MM.1S (cell line): Measurements from ENCODE around the gene WDR70.
"Not testable (repeated sequence)": the region's sequence is repeated elsewhere in the genome, so short reads cannot be mapped to it uniquely, and the experiment has no call there.

ENCODE experiments used
- DNase-seq: peaks from one replicate; pipeline ENCODE4 v3.0.0-alpha.2; 2015
- H2AFZ ChIP-seq: fragments of 300-600 bp; sonication (generic); 2 replicates; pipeline ENCODE4 v1.6.0; 2016; ENCODE audit warnings: antibody characterized with exemption, low read length
- H3F3A ChIP-seq: fragments of 300-600 bp; sonication (generic); 2 replicates; pipeline ENCODE4 v1.6.1; 2016; ENCODE audit warnings: mild to moderate bottlenecking, antibody characterized with exemption, low read length, moderate library complexity, mixed read lengths; ENCODE audit not compliant: insufficient read depth
- H3K27ac ChIP-seq: fragments of 300-600 bp; sonication (generic); 2 replicates; pipeline ENCODE4 v1.5.1; 2016; ENCODE audit warnings: mild to moderate bottlenecking, low read length
- H3K27me3 ChIP-seq: fragments of 300-600 bp; sonication (generic); replicated peaks from 2 replicates; pipeline ENCODE4 v1.6.0; 2016; ENCODE audit warnings: low read length; ENCODE audit not compliant: insufficient read depth
- H3K36me3 ChIP-seq: fragments of 300-600 bp; sonication (generic); replicated peaks from 2 replicates; pipeline ENCODE4 v1.6.1; 2016; ENCODE audit warnings: mild to moderate bottlenecking, low read length, mixed read lengths; ENCODE audit not compliant: insufficient read depth
- H3K4me1 ChIP-seq: fragments of 300-600 bp; sonication (generic); 2 replicates; pipeline ENCODE4 v1.6.1; 2016; ENCODE audit warnings: low read length, mixed read lengths
- H3K4me2 ChIP-seq: fragments of 300-600 bp; sonication (generic); 2 replicates; pipeline ENCODE4 v1.6.0; 2016; ENCODE audit warnings: low read depth, low read length
- H3K4me3 ChIP-seq: fragments of 300-600 bp; sonication (generic); 2 replicates; pipeline ENCODE4 v1.5.1; 2016; ENCODE audit warnings: low read length, mixed read lengths
- H3K79me2 ChIP-seq: fragments of 300-600 bp; sonication (generic); 2 replicates; pipeline ENCODE4 v1.6.1; 2016; ENCODE audit warnings: mixed run types, low read length, mixed read lengths
- H3K9ac ChIP-seq: fragments of 300-600 bp; sonication (generic); 2 replicates; pipeline ENCODE4 v1.6.1; 2016; ENCODE audit warnings: low read length, mixed read lengths
- H3K9me2 ChIP-seq: fragments of 300-600 bp; sonication (generic); replicated peaks from 2 replicates; pipeline ENCODE4 v1.6.1; 2016; ENCODE audit warnings: mild to moderate bottlenecking, low read length, mixed read lengths; ENCODE audit not compliant: insufficient read depth
- H3K9me3 ChIP-seq: fragments of 300-600 bp; sonication (generic); replicated peaks from 2 replicates; pipeline ENCODE4 v1.6.1; 2016; ENCODE audit warnings: mild to moderate bottlenecking, low read length, mixed read lengths; ENCODE audit not compliant: insufficient read depth
- H4K20me1 ChIP-seq: fragments of 300-600 bp; sonication (generic); 2 replicates; pipeline ENCODE4 v1.6.1; 2016; ENCODE audit warnings: mild to moderate bottlenecking, low read length, moderate library complexity, mixed read lengths; ENCODE audit not compliant: insufficient read depth
- EZH2 ChIP-seq: fragments of 300-600 bp; sonication (generic); optimal IDR thresholded peaks from 2 replicates; pipeline ENCODE3; 2017; ENCODE audit warnings: low read depth, mild to moderate bottlenecking, antibody characterized with exemption, low read length, mixed read lengths
- EZH2phosphoT487 ChIP-seq: fragments of 300-600 bp; sonication (generic); IDR thresholded peaks from 2 replicates; pipeline ENCODE4 v1.6.1; 2018; ENCODE audit warnings: antibody characterized with exemption, low read length
- TF ChIP-seq, protein P1 (sequence below): fragments of 300-600 bp; sonication (generic); IDR thresholded peaks from 2 replicates; pipeline ENCODE4 v1.5.1; 2016; ENCODE audit warnings: antibody characterized with exemption, low read length, mixed read lengths

WDR70 gene

DNA sequence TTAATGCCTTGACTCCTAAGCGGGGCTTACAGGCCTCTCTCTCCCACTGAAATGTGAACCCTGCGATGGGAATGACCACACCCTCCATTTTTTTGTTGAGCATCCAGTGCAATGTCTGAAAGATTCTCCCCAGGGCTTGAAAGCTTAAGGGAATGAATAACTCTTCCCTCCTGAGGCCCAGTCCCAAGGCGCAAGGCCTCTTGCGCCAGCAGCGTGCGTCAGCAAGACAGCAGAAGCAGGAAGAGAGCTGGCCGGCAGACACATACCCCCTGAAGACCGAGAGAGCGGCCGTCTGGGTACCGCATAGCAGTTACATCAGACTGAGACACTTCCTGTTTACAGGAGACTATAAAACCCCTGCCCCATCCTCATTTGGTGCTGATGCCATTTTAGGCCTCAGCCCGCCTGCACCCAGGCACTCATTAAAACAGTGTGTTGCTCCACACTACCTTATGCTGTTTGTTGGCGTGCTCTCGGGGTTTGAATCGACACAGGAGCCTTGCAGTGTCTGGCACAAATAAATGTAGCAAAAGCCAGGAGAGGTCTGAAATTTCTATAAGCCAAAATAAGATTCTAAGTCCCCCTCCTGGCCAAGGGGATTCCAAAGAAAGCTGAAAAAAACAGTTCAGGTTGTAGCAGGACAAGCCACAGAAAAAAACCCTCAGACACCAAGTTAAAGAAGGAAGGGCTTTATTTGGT is 398.5 kb downstream of the WDR70 start:
- Histone ChIP-seq H3K4me1 (no peaks in the 10 kb centered on the region), H3K27me3 (no peaks in the 10 kb centered on the region), H3K4me2 (no peak overlapping the region), H3K27ac (no peak overlapping the region), H3K36me3 (no peaks in the 10 kb centered on the region), H3K4me3 (no peak overlapping the region), H3K79me2 (no peaks in the 10 kb centered on the region), H3K9me2 (no peaks in the 10 kb centered on the region), H4K20me1 (no peaks in the 10 kb centered on the region), H3F3A (no peaks in the 10 kb centered on the region), H3K9me3 (no peaks in the 10 kb centered on the region), H2AFZ (no peak overlapping the region), H3K9ac (no peak overlapping the region)
- TF ChIP-seq EZH2phosphoT487, result no peak
- TF ChIP-seq, protein P1, sequence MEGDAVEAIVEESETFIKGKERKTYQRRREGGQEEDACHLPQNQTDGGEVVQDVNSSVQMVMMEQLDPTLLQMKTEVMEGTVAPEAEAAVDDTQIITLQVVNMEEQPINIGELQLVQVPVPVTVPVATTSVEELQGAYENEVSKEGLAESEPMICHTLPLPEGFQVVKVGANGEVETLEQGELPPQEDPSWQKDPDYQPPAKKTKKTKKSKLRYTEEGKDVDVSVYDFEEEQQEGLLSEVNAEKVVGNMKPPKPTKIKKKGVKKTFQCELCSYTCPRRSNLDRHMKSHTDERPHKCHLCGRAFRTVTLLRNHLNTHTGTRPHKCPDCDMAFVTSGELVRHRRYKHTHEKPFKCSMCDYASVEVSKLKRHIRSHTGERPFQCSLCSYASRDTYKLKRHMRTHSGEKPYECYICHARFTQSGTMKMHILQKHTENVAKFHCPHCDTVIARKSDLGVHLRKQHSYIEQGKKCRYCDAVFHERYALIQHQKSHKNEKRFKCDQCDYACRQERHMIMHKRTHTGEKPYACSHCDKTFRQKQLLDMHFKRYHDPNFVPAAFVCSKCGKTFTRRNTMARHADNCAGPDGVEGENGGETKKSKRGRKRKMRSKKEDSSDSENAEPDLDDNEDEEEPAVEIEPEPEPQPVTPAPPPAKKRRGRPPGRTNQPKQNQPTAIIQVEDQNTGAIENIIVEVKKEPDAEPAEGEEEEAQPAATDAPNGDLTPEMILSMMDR, result no peak
- no peak for TF ChIP-seq EZH2
- no peak for DNase-seq

DNA sequence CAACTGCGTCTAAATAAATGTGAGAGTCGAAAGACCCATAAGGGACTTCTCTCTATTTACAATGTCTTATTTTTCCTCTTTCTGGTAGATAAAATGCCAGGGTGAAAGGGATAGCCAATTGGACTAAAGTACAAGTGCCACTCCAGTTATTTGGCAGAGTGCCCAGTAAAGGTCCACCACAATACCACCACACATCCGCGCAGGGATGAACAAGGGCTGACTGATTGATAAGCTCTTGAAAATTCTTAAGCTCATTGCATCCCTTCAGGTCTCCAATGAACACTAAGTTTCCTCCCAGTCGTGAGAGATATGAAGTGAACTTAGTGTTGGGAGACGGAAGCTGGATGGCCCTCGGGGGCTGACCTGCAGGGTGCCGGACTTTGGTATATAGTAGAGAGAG is 402.3 kb downstream of the WDR70 start:
- H3K9me3 ChIP-seq, DNase-seq, H3K27ac ChIP-seq, H3K4me1 ChIP-seq, H3F3A ChIP-seq, H3K27me3 ChIP-seq, H2AFZ ChIP-seq, H3K79me2 ChIP-seq, H3K4me2 ChIP-seq, H3K9ac ChIP-seq, H3K9me2 ChIP-seq, H4K20me1 ChIP-seq, H3K4me3 ChIP-seq, H3K36me3 ChIP-seq: not testable (repeated sequence)

DNA sequence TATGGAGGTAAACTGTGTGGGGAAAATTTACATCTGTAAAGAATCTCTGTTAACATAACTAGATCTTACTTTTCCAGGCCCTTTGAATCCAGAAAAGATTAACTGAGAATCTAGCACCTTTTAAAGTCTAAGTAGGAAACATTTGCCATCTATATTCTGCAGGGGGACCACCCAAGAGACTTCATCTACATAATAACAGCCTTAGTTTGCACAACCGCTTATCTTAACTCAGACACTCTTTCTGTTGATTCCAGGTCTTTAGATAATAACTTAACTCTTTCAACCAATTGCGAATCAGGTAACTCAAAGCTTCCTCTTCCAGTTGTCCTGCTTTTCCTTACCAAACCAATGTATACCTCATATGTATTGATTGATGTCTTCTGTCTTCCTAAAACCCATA is 407.3 kb downstream of the WDR70 start:
- Histone ChIP-seq H3K79me2 (no peaks in the 10 kb centered on the region), H3K9ac (no peak overlapping the region), H3K4me1 (no peaks in the 10 kb centered on the region), H3K27me3 (no peaks in the 10 kb centered on the region), H2AFZ (no peak overlapping the region), H3K9me3 (no peaks in the 10 kb centered on the region), H3K4me2 (no peak overlapping the region), H3F3A (no peaks in the 10 kb centered on the region), H3K4me3 (no peak overlapping the region), H3K36me3 (no peaks in the 10 kb centered on the region), H4K20me1 (no peaks in the 10 kb centered on the region), H3K9me2 (no peaks in the 10 kb centered on the region), H3K27ac (no peak overlapping the region)
- TF ChIP-seq EZH2 (no peak), EZH2phosphoT487 (no peak)
- TF ChIP-seq, protein P1, result no peak
- DNase-seq, result no peak

DNA sequence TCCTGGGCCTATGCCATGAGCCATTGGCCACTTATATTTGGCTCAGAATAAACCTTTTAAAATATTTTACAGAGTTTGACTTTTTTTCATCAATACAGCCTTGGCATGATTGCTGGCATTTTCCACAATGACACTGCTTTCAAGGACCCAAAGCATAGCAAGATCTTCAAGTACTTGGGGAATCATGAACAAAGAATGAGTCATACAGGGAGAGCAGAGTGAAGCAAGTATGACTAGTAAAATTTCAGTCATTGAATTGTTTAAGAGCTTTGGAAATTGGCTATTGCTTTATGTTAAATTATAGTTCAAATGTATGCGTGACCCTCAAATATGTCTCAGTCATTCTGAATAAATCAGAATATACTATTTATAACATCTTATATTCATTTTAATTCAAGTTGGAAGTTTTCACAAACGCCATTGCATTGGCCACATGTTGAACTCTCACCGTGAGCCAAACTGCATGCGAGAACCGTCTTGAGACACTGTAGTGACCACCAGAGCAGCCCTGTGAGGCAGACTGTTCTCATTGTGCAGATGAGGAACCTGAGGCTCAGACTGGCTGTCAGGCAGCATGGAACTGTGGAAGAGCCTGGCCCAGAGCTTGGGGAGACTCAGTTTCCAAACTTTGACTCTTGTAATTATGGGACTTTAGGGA is 407.9 kb downstream of the WDR70 start:
- H2AFZ ChIP-seq, result no peak overlapping the region
- H3K79me2 ChIP-seq, result no peaks in the 10 kb centered on the region
- no peaks in the 10 kb centered on the region for H3K9me3 ChIP-seq
- DNase-seq, result no peak
- H3K4me2 ChIP-seq, result no peak overlapping the region
- TF ChIP-seq EZH2phosphoT487 (no peak), EZH2 (no peak)
- TF ChIP-seq, protein P1, result no peak
- H3K27ac ChIP-seq, result no peak overlapping the region
- H3K9ac ChIP-seq, result no peak overlapping the region
- H3K27me3 ChIP-seq, result no peaks in the 10 kb centered on the region
- H3K4me3 ChIP-seq, result no peak overlapping the region
- H3K36me3 ChIP-seq, result no peaks in the 10 kb centered on the region
- no peaks in the 10 kb centered on the region for H3K9me2 ChIP-seq
- no peaks in the 10 kb centered on the region for H3K4me1 ChIP-seq
- no peaks in the 10 kb centered on the region for H4K20me1 ChIP-seq
- no peaks in the 10 kb centered on the region for H3F3A ChIP-seq
